Mucosa of rectum (tissue), 2 donors: ENCODE data around the gene CLEC18A.
"Not testable (repeated sequence)": the region's sequence is repeated elsewhere in the genome, so short reads cannot be mapped to it uniquely, and the experiment has no call there.

Experiments
- H3K27ac ChIP-seq, 2 donors: one replicate each; pipeline ENCODE4 v1.7.0; 2013; ENCODE audit warnings: inconsistent platforms in 2 of 2, low read depth in 2 of 2, low read length in 2 of 2
- H3K27me3 ChIP-seq, 2 donors: one replicate each; pipeline ENCODE4 v1.7.0; 2013; ENCODE audit warnings: low read length in 2 of 2; ENCODE audit not compliant: control insufficient read depth in 2 of 2, insufficient read depth in 2 of 2
- H3K36me3 ChIP-seq, 2 donors: one replicate each; pipeline ENCODE4 v1.7.0; 2013; ENCODE audit warnings: low read length in 2 of 2; ENCODE audit not compliant: control insufficient read depth in 2 of 2, insufficient read depth in 2 of 2
- H3K4me1 ChIP-seq, 2 donors: one replicate each; pipeline ENCODE4 v1.7.0; 2013; ENCODE audit warnings: low read length in 2 of 2, mild to moderate bottlenecking in 1 of 2; ENCODE audit not compliant: control insufficient read depth in 2 of 2, insufficient read depth in 2 of 2
- H3K4me3 ChIP-seq, 2 donors: one replicate each; pipeline ENCODE4 v1.7.0; 2013; ENCODE audit warnings: low read length in 2 of 2
- H3K9ac ChIP-seq, 2 donors: one replicate each; pipeline ENCODE4 v1.7.0; 2013; ENCODE audit warnings: low read length in 2 of 2, low read depth in 1 of 2, mild to moderate bottlenecking in 1 of 2
- H3K9me3 ChIP-seq, 2 donors: one replicate each; pipeline ENCODE4 v1.7.0; 2013; ENCODE audit warnings: low read length in 2 of 2; ENCODE audit not compliant: control insufficient read depth in 2 of 2
- donor health status: healthy.
- donor health status: Normal muscosa, but diverticular disease.

CLEC18A gene

DNA sequence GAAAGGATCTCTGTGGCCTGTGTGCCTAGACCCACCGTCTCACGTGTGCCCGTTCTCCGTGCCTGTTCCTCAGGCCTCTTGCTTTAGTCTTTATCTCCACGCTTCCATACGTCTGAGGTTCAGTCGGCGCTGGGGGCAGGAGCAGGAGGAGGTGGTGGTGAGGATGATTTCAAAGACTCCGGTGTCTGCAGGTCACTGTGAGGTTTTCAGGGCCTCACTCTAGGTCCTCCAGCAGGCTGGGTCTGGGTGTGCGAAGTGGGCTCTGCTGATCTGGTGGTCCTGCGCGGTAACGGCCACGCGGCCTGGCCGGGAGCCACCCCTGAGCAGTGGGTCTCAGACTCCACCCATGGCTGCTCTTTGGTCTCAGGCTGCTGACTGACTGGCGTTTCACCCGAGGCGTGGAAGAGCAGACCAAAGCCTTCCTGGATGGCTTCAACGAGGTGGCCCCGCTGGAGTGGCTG, 14.4 kb upstream of the CLEC18A start:
- no peak overlapping the region for H3K27ac ChIP-seq
- H3K4me1 ChIP-seq: no peaks in the 10 kb centered on the region
- H3K27me3 ChIP-seq: no peaks in the 10 kb centered on the region
- H3K4me3 ChIP-seq: no peak overlapping the region
- no peak overlapping the region for H3K9ac ChIP-seq
- H3K36me3 ChIP-seq: peaks cover 88% of the 10 kb centered on the region in 2 donors
- no peaks in the 10 kb centered on the region for H3K9me3 ChIP-seq

DNA sequence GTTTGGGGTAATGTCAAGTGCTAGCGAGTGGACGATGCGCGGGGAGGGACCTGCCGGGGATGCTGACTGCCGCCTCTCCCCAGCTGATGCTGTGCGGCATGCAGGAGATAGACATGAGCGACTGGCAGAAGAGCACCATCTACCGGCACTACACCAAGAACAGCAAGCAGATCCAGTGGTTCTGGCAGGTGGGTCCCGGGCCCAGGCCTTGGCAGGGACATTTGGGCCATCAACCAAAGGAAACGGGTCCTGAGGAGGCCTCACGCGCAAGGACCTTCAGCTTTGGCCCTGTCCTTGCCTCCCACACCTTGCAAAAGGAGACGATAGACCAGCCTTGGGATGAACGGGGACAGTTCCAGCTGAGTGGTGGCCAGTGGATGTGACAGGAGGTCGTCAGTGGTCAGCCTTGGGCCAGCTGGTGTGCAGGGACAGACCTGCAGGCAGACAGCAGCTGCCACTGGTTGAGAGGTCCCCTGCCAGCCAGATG, 13.6 kb upstream of the CLEC18A start:
- peaks cover 87 to 89% of the 10 kb centered on the region in 2 donors for H3K36me3 ChIP-seq
- no peak overlapping the region for H3K4me3 ChIP-seq
- H3K27me3 ChIP-seq: no peaks in the 10 kb centered on the region
- H3K4me1 ChIP-seq: no peaks in the 10 kb centered on the region
- H3K9ac ChIP-seq: no peak overlapping the region
- no peak overlapping the region for H3K27ac ChIP-seq
- no peaks in the 10 kb centered on the region for H3K9me3 ChIP-seq

DNA sequence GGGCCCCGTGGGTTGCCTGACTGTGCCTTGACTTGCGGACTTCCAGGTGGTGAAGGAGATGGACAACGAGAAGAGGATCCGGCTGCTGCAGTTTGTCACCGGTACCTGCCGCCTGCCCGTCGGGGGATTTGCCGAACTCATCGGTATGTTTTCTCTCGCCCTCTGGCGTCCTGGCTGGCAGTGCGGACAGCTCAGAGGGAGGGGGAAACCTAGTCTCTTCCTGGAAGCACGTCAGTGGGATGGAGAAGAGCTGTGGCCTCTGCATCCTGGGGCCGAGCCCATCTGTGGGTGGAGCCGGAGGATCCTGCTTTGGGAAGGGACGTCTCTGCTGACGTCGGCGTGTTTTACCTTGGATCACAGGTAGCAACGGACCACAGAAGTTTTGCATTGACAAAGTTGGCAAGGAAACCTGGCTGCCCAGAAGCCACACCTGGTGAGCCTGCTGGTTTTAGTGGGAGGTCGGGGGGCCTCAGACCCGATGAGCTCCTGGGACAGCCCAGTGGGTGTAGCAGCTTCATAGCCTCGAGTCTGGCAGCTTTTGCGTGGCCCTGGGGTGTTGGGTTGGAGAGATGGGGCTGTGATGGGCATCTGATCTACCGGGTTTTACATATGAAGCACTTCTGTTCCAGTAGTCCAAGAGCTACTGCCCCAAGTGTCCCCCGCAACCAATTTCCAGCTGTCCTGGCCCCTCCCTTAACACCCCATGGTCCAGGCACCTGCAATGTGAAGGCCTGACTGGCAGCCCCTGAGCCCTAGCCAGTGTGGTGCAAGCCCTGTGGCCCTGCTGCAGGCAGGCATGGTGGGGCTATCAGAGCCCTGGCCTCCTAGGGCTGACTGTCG, 11.9 kb upstream of the CLEC18A start:
- no peak overlapping the region for H3K9ac ChIP-seq
- H3K9me3 ChIP-seq: no peaks in the 10 kb centered on the region
- H3K4me3 ChIP-seq: no peak overlapping the region
- H3K27me3 ChIP-seq: no peaks in the 10 kb centered on the region
- peaks cover 73 to 74% of the 10 kb centered on the region in 2 donors for H3K36me3 ChIP-seq
- H3K27ac ChIP-seq: no peak overlapping the region
- peaks cover 0 to 2% of the 10 kb centered on the region in 2 donors for H3K4me1 ChIP-seq

DNA sequence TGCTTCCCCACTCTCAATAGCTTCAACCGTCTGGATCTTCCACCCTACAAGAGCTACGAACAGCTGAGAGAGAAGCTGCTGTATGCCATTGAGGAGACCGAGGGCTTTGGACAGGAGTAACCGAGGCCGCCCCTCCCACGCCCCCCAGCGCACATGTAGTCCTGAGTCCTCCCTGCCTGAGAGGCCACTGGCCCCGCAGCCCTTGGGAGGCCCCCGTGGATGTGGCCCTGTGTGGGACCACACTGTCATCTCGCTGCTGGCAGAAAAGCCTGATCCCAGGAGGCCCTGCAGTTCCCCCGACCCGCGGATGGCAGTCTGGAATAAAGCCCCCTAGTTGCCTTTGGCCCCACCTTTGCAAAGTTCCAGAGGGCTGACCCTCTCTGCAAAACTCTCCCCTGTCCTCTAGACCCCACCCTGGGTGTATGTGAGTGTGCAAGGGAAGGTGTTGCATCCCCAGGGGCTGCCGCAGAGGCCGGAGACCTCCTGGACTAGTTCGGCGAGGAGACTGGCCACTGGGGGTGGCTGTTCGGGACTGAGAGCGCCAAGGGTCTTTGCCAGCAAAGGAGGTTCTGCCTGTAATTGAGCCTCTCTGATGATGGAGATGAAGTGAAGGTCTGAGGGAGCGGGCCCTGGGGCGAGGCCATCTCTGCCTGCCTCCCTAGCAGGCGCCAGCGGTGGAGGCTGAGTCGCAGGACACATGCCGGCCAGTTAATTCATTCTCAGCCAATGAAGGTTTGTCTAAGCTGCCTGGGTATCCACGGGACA, 11.1 kb upstream of the CLEC18A start:
- no peaks in the 10 kb centered on the region for H3K9me3 ChIP-seq
- peaks cover 0 to 2% of the 10 kb centered on the region in 2 donors for H3K4me1 ChIP-seq
- H3K9ac ChIP-seq: no peak overlapping the region
- no peaks in the 10 kb centered on the region for H3K27me3 ChIP-seq
- no peak overlapping the region for H3K27ac ChIP-seq
- peaks cover 65 to 66% of the 10 kb centered on the region in 2 donors for H3K36me3 ChIP-seq
- no peak overlapping the region for H3K4me3 ChIP-seq

DNA sequence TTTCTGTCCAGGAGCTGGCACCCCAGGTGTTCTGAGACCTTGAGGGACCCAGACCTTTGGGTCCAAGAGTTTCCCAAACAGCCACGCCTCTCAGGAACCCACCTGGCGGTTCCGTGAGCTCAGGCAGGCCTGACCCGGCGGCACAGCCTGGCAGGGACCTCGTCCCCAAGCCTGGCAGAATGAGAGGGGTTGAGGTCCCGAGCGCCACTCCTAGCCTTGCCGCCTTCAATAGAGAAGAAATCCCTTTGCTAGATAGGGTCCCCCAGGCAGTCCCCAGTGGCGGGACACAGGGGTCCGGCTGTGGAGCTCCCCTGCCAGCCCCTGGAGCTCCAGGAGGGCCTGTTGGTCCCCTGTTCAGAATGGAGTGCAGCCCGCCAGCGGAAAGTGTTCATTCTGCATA, 10.5 kb upstream of the CLEC18A start:
- Histone ChIP-seq H3K27me3 (no peaks in the 10 kb centered on the region), H3K4me1 (peaks cover 0 to 2% of the 10 kb centered on the region in 2 donors), H3K27ac (no peak overlapping the region), H3K9ac (no peak overlapping the region), H3K36me3 (peaks cover 58 to 60% of the 10 kb centered on the region in 2 donors), H3K9me3 (no peaks in the 10 kb centered on the region), H3K4me3 (no peak overlapping the region)

DNA sequence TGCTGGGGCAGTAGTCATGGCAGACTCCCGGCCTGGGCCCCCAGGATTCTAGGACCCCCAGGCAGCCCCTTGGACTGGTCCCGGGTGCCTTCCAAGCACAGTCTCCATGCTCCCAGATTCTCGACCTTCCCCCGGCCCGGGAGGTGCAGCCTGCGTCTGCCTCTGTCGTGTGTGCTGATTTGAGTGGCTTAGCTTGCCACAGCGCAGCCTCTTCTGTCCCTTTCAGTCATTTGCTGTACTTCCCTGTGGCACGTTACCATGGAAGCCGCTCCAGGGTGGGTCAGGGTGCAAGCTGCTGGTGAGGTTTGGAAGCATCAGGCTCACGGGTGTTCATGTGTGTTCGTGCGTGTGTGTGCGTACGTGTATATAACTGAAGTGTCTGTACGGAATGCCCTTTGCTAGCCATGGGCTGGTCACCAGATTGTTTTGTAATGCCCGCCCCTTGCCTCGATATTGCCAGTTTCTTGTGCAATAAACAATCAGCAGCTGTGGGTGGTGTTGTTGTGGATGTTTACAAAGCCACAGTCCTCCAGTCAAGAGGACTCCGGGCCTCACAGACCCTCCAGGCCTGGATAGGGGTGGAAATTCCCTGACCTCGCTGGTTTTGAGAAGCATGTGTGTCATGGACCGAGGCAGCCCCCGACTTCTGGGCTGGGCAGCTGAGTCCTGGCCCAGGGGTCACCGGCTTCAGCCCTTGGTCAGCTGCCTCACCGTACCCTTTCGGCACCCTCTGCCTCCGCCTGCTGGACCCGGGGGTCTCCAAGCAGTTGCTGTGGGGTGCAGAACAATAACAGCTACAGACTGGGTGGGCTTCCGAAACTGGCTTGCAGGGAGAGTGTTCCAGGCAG, 9.7 kb upstream of the CLEC18A start:
- H3K9me3 ChIP-seq: no peaks in the 10 kb centered on the region
- H3K27me3 ChIP-seq: no peaks in the 10 kb centered on the region
- H3K36me3 ChIP-seq: peaks cover 51 to 53% of the 10 kb centered on the region in 2 donors
- no peak overlapping the region for H3K9ac ChIP-seq
- H3K27ac ChIP-seq: no peak overlapping the region
- H3K4me1 ChIP-seq: peaks cover 0 to 2% of the 10 kb centered on the region in 2 donors
- no peak overlapping the region for H3K4me3 ChIP-seq

DNA sequence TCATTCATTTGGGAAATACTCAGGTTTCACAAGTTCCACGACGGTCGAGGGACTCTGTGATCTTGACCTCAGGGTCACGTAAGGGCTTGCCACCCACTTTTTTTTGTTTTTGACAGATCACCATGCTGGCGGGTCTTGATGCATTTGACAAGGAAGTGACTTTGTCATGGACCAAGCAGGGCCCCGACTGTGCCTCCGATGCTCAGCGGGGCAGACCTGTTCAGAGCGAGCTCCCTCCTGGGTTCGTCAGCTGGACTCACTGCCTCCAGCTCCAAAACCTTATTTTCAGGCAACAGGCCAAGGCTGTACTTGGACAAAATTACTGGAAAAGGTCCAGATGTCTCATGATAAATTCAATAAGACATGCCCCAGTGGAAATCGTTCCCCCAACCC, 9.0 kb upstream of the CLEC18A start:
- H3K4me1 ChIP-seq: peaks cover 0 to 2% of the 10 kb centered on the region in 2 donors
- no peak overlapping the region for H3K9ac ChIP-seq
- no peak overlapping the region for H3K4me3 ChIP-seq
- H3K27me3 ChIP-seq: no peaks in the 10 kb centered on the region
- no peak overlapping the region for H3K27ac ChIP-seq
- H3K9me3 ChIP-seq: no peaks in the 10 kb centered on the region
- H3K36me3 ChIP-seq: peaks cover 44 to 46% of the 10 kb centered on the region in 2 donors

DNA sequence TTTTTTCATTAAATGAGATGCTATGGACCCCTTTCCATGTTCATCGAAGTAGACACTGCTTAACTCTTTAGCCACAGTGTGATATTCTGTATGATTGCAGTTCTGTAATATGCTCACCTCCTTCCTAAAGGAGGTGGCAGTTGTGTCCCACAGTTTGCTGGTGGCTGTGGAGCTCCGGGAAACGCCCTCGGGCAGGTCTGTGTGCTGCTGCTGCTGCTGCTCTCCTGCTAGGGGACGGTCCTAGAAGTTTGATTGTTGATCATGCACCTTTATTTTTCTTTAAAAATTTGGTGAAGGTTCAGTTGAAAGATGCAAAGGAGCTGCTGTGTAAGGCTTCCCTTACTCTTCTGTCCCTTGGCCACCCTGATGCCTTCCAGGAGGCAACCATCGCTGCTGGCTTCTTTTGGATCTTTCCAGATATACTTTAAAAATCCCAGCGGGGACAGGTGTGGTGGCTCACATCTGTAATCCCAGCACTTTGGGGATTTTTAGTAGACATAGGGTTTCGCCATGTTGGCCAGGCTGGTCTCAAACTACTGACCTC, 8.4 kb upstream of the CLEC18A start:
- peaks cover 0 to 2% of the 10 kb centered on the region in 2 donors for H3K4me1 ChIP-seq
- peaks cover 38 to 40% of the 10 kb centered on the region in 2 donors for H3K36me3 ChIP-seq
- no peaks in the 10 kb centered on the region for H3K27me3 ChIP-seq
- no peaks in the 10 kb centered on the region for H3K9me3 ChIP-seq
- H3K4me3 ChIP-seq: no peak overlapping the region
- H3K9ac ChIP-seq: no peak overlapping the region
- H3K27ac ChIP-seq: no peak overlapping the region

DNA sequence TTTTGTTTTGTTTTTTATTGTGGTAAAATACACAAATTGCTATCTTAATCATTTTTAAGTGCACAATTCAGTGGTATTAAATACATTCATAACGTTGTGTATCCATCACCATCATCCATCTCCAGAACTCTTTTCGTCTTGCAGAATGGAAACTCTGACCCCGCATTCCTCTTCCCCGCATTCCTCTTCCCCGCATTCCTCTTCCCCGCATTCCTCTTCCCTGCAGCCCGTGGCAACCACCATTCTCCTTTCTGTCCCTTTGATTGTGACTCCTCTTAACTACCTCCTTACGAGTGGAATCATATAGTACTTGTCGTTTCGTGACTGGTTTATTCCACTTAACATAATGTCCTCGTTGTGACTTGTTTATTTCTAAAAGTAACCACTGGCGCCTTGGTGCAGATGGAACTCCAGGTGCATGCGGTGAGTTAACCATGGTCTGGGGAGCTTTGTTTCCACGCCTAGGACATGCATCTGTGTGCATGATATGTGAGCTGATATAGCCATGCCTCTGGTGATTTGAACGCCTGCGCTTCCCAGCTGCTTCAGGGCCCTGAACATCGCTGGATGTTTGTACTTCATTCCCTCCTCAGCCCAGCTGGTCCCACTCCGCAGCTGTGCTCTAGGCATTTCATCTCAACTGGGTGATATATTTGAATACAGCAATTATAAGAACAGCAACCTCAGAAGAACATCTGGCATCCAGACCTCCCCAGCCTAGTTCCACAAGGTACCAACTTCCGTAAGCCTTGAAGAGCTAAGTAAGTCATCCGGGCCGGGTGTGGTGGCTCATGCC, 7.7 kb upstream of the CLEC18A start:
- not testable (repeated sequence) for H3K9ac ChIP-seq, H3K27ac ChIP-seq, H3K4me3 ChIP-seq, H3K4me1 ChIP-seq, H3K27me3 ChIP-seq, H3K9me3 ChIP-seq
- peaks cover 34 to 35% of the 10 kb centered on the region in 2 donors for H3K36me3 ChIP-seq
